Prostate gland (tissue), 2 donors: Measurements from ENCODE around the gene HPN.

Source experiments
- POLR2A ChIP-seq: fragments of 450-650 bp; IDR thresholded peaks from one replicate; pipeline ENCODE4 v1.6.1; 2016; ENCODE audit warnings: antibody characterized with exemption, mild to moderate bottlenecking
- TF ChIP-seq, protein P1 (sequence below), 4 experiments: fragments of 200-600 bp in 2 of 4; fragments of 450-650 bp in 2 of 4; sonication (generic) in 2 of 4; IDR thresholded peaks; 1 replicate in 3 of 4; 2 replicates in 1 of 4; pipeline ENCODE4 v1.5.1; 2016 to 2019; ENCODE audit warnings: antibody characterized with exemption in 4 of 4, mild to moderate bottlenecking in 2 of 4, moderate library complexity in 2 of 4

DNA sequence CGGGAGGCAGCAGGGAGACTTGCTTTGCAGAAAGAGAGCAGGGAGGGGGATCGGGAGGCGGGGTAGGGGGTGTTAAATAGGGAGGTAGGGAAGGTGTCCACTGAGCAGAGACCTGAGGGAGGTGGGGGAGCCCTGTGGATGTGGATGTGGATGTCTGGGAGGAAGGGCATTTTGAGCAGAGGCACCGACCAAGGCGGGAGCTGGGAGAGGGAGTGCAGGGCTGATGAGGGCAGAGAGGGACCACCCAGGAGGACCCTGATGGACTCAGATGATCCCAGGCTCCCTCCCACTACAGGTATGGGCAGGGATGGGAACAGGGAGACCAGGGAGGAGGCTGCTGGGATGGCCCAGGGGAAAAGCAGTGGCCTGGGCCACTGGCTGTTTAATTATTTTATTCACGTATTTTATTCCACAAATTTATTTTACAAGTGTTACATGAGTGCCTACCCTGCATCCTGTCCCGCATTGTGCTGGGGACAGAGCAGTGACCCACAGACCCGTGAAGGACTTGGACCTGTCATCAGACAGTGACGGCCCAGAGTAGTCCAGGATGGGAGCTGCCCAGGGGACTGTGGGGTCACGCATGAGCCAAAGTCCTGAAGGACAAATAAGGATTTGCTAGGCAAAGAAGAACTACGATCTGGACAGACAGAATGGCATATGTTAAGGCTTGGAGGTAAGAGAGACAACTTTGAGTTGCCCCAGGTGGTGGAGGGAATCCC, 36.1 kb upstream of the HPN start:
- TF ChIP-seq, protein P1, sequence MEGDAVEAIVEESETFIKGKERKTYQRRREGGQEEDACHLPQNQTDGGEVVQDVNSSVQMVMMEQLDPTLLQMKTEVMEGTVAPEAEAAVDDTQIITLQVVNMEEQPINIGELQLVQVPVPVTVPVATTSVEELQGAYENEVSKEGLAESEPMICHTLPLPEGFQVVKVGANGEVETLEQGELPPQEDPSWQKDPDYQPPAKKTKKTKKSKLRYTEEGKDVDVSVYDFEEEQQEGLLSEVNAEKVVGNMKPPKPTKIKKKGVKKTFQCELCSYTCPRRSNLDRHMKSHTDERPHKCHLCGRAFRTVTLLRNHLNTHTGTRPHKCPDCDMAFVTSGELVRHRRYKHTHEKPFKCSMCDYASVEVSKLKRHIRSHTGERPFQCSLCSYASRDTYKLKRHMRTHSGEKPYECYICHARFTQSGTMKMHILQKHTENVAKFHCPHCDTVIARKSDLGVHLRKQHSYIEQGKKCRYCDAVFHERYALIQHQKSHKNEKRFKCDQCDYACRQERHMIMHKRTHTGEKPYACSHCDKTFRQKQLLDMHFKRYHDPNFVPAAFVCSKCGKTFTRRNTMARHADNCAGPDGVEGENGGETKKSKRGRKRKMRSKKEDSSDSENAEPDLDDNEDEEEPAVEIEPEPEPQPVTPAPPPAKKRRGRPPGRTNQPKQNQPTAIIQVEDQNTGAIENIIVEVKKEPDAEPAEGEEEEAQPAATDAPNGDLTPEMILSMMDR (IDR thresholded peaks at IDR 0.05): no peak
- TF ChIP-seq POLR2A: no peak
